HG02885 (cell line): ENCODE results near the gene NUP98.
A peak's percentile ranks its signal among the peaks of the same experiment; 100 is the strongest.
"Not testable (repeated sequence)": the region's sequence is repeated elsewhere in the genome, so short reads cannot be mapped to it uniquely, and the experiment has no call there.

Experiments used
- ATAC-seq: cut with Tn5 transposase; IDR thresholded peaks from one replicate; pipeline ENCODE4 v1.9.1; 2021; ENCODE audit warnings: mild to moderate bottlenecking; ENCODE audit not compliant: unreplicated experiment, poor library complexity

The NUP98 gene

GRCh38 chr11:3648843-3649242 is 148.5 kb downstream of the NUP98 start:
- ATAC-seq: not testable (repeated sequence)

GRCh38 chr11:3645552-3645951 is 151.8 kb downstream of the NUP98 start:
- ATAC-seq: no peak

DNA sequence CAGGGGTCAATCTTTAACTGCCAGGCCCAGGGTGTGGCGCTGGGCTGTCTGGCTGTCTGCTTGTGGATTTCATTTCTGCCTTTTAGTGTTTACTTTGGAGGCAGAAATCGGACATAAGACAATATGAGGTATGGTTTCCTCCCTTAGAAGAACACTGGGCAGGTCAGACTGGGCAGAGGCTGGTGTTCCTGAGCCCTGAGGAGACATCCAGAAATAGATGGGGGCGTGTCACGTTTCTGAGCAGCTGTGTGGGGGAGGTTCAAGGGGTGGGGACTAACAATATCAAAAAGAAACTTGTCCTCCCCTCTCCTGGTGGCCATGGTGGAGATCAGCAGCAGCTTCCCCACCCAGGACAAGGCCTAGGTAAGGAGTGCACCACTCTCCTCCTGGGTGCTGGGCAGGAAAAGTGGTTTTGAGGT is 152.5 kb downstream of the NUP98 start, which contains the start of gene ART1:
Gene ART1 (plus strand): TSS at position 312 of the 419 bp plus-strand sequence. CDS start 14,086 bp downstream, outside the sequence.
- ATAC-seq: no peak

DNA sequence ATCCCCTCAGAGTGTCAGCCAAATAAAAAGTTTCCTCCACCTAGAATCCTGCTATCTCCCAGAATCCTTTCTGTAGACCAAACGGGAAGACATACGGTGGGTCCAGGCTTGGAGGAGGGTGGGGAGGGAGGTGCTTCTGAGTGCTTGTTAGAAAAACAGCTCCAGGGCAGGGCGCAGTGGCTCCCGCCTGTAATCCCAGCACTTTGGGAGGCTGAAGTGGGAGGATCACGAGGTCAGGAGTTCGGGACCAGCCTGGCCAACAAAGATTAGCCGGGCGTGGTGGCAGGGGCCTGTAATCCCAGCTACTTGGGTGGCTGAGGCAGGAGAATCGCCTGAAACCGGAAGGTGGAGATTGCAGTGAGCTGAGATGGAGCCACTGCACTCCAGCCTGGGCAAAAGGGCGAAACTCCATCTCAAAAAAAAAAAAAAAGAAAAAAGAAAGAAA is 154.2 kb downstream of the NUP98 start:
- not testable (repeated sequence) for ATAC-seq

DNA sequence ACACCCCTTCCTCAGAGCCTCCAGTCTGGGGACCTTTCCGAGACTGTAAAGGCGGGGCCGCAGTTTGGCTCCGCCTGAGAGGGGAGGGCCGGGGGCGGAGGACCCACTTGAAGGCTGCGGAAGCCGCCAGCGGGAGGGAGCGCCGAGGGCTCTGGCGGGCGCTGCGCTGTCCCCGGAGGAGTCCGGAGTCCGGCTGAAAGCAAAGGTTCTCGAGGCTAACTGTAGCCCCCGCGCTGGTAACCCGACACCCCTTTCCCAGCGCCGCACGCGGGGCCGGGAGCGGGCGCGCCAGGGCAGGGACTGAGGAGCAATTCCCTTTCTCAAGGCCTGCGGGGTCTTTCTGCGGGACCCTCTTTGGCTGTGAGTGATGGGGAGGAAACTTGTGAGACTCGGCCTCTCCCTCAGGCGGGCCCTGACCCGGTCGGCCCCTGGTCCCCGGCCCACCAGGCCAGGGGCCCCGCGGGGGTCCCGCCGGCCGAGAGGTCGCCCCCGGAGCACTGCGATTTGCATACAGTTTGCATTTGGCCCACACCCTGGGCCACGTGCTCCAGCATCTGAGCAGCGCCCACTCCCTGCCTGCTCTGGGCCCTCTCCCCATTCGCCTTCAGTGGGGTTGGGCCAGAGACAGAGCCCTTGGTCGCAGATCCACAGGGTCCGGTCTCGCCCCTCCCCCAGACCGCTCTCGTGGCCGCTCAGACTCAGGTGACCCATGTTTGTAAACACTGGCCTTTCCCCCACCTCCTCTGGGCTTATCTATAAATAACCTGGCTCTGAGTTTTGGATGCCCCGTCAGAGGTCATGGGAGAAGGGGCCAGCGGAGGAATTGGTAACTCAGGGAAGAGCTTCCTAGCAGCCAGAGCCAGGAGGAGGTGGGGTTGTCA is 155.0 kb downstream of the NUP98 start:
- ATAC-seq: peak; percentile 90

DNA sequence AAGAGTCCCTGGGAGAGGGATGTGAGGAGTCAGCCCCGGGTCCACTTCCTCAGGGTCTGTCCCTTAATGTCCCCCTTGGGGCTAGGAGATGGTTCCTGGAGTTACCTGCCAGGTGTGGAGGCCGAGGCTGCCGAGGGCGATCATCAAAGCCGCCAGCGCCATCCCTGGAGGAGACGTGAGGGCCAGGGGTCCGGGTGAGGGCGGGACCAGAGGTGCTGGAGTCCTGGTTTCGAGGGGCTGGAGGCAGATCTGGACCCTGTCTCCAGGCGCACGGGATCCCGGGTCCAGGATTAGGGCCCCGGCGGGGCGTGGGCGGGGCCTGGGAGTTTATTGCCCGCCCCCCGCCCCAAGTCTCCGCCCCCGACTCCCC is 155.7 kb downstream of the NUP98 start, which contains the start of gene ART5:
Gene ART5 (minus strand): TSS at position 292 of the 370 bp plus-strand sequence. CDS start 130 bp downstream, at position 162.
- no peak for ATAC-seq

GRCh38 chr11:3641191-3641590 is 156.2 kb downstream of the NUP98 start:
- no peak for ATAC-seq

GRCh38 chr11:3639841-3640240 is 157.5 kb downstream of the NUP98 start:
- no peak for ATAC-seq

- no peak for ATAC-seq
Measured at GRCh38 chr11:3638513-3638912, 158.8 kb downstream of the NUP98 start.

- no peak for ATAC-seq
Measured at GRCh38 chr11:3637201-3637600, 160.2 kb downstream of the NUP98 start.

DNA sequence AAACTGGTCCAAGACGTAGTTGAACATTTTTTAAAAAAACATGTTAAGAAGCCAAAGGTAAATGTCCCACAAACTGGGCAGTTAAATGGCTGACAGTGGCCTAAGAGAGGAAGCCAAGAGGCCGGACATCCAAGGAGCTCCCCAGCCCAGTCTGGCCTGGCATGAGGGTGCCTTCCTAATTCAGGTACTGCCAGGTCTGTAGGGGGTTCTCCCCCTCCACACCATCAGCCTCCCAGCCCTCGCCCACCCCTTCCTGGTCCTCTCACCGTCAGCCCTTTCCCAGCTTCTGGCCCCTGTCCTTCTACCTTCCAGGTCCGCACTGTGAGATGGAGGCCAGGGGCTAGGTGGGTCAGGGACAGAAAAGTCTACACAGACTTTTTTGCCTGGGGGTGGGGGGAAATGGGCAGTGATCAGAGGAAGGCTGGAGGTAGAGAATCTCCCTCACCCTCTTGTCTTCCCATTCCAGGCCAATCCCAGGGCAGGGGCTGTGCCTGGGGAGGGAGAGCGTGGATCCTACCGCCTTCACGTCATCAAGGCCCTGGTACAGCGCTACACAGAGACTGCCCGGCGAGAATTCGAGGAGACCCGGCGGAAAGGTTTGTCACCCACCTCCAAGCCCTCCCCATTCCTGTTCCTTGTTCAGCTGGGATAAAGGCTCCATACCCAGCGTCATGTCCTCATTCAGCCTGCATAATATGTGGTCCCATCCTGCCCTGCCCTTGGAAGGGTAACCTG is 161.5 kb downstream of the NUP98 start:
- no peak for ATAC-seq

- no peak for ATAC-seq
Measured at GRCh38 chr11:3632070-3632660, 165.2 kb downstream of the NUP98 start.

GRCh38 chr11:3631331-3631730 is 166.0 kb downstream of the NUP98 start:
- ATAC-seq: no peak

- no peak for ATAC-seq
Measured at GRCh38 chr11:3627291-3627690, 170.1 kb downstream of the NUP98 start.

DNA sequence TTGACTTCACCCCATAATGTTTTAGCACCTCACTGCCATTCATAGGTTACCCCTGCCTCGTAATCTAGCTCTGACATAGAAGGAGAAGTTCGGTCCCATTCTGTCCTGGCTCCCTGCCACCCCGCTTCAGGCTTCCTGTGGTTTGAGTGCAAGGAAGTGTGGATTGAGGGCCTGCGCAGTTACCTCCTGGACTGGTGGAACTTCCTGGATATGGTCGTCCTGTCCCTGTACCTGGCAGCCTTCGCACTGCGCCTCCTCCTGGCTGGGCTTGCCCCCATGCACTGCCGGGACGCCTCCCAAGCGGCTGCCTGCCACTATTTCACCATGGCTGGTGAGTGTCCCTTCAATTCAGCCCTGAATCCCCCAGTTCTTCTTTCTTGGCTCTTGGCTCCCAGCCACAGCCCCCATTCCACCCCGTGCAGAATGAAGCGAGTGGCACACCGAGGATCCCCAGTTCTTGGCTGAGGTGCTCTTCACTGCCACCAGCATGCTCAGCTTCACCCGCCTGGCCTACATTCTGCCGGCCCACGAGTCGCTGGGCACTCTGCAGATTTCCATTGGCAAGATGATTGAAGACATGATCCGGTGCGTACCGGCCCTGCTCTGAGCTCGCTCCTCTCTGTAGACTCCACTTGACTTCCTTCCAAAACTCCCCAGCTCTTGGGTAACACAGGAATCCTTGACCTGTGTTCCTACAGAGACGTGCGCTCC is 170.9 kb downstream of the NUP98 start:
- no peak for ATAC-seq
